CD4-positive, alpha-beta T cell treated with Interleukin-6 for 4 hours (primary cell): Measurements from ENCODE around the gene NACA2.
"Not testable (repeated sequence)": the region's sequence is repeated elsewhere in the genome, so short reads cannot be mapped to it uniquely, and the experiment has no call there.

ENCODE experiments used
- DNase-seq: peaks from one replicate; pipeline ENCODE4 v3.0.0-alpha.2; 2020; ENCODE audit warnings: mixed read lengths

Gene NACA2

DNA sequence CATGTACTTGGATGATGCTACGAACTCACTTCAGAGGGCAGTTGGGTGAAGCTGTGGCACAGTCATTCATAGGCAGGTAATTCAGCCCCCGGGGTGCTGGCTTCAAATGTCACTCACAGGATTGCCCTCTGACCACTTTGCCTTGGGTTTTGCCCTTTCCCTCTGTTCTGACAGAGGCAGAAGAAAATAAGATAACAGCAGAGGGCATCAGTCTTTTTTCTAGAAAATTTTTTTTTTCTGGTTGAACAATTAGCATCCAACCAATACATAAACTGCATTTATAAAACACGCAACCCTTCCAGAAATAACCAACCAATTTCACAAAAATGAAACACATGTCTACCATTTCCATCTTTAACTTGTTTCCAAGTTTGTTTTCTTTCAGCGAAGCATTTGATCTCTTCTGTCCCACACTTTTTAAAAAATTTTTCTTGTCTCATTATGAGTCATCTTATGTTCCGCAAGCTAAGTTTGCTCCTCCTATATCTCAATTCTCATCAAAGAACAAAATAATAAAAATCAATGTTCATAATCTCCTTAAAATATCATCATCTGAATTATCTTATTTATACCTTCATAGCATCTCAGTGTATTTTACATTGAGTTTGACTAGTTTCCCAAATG lies 15.6 kb downstream of the NACA2 start:
- DNase-seq, result no peak

GRCh38 chr17:61574542-61575351 lies 16.3 kb downstream of the NACA2 start:
- DNase-seq, result no peak

DNA sequence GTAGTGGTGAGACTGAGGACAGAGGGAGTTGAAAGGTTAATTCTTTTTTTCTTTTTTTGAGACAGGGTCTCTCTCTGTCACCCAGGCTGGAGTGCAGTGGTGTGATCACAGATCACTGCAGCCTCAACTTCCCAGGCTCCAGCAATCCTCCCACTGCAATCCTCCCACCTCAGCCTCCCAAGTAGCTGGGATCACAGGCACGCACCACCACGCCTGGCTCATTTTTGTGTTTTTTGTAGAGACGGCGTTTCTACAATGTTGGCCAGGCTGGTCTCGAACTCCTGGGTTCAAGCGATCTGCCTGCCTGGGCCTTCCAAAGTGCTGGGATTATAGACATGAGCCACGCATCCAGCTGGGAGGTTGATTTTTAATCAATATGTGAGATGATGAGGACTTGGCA lies 18.5 kb downstream of the NACA2 start:
- not testable (repeated sequence) for DNase-seq

- no peak for DNase-seq
These were observed 19.4 kb downstream of the NACA2 start for GRCh38 chr17:61571624-61572023.

GRCh38 chr17:61570118-61570517 lies 20.9 kb downstream of the NACA2 start:
- DNase-seq, result no peak

- not testable (repeated sequence) for DNase-seq
These were observed 21.5 kb downstream of the NACA2 start for GRCh38 chr17:61569525-61569924.

- DNase-seq, result no peak
These were observed 22.6 kb downstream of the NACA2 start for GRCh38 chr17:61568219-61569072.

DNA sequence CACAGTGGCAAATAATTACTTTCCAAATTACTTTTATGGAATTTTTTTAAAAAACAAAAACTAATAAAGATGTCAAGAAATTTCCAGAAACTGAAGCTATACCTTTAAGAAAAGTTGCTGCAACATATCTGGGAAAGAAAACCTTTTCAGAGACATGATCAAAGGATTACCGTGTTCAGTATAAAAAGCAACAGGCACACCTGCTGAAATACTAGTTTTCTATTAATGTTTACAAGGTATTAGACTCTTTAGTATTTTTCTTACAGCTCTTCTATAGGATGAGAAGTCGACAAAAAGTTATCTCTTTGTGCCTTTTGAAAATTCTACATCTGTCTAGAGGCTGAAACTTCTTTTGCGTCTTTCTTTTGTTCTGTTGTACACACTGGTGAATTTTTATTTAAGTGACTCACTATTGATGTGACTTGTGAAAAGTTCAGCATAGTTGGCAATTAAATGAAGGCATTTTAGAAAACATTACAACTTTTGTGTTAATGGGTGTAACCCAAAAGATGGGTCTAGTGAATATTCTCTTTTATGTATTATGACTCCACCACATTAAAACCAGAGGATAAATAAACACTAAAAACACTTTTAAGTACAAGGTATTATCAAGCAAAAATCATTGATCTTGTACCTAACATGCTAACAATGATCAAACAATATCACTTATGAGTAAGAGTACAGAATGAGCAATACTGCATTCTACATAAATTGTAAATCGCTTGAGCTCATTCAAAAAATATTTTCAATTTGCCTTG lies 23.8 kb downstream of the NACA2 start:
- DNase-seq, result no peak

DNA sequence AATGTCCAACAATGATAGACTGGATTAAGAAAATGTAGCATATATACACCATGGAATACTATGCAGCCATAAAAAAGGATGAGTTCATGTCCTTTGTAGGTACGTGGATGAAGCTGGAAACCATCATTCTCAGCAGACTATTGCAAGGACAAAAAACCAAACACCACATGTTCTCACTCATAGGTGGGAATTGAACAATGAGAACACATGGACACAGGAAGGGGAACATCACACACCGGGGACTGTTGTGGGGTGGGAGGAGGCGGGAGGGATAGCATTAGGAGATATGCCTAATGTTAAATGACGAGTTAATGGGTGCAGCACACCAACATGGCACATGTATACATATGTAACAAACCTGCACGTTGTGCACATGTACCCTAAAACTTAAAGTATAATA lies 24.6 kb downstream of the NACA2 start:
- not testable (repeated sequence) for DNase-seq

GRCh38 chr17:61565850-61566249 lies 25.2 kb downstream of the NACA2 start:
- not testable (repeated sequence) for DNase-seq

DNA sequence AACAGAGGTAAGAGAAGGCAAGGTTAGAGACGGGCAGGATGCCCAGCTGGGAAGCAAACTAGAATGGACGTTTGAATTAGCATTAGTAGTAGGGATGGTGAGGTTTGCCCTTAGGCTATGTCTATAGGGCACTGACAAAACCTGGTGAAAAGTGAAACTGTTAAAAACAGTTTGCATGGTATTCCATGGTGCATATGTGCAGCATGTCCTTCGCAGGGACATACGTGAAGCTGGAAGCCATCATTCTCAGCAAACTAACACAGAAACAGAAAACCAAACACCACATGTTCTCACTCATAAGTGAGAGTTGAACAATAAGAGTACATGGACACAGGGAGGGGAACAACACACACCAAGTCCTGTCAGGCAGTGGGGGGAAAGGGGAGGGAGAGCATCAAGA lies 25.8 kb downstream of the NACA2 start:
- no peak for DNase-seq

GRCh38 chr17:61562287-61562686 lies 28.7 kb downstream of the NACA2 start:
- no peak for DNase-seq

GRCh38 chr17:61561354-61561753 lies 29.7 kb downstream of the NACA2 start:
- DNase-seq, result no peak

DNA sequence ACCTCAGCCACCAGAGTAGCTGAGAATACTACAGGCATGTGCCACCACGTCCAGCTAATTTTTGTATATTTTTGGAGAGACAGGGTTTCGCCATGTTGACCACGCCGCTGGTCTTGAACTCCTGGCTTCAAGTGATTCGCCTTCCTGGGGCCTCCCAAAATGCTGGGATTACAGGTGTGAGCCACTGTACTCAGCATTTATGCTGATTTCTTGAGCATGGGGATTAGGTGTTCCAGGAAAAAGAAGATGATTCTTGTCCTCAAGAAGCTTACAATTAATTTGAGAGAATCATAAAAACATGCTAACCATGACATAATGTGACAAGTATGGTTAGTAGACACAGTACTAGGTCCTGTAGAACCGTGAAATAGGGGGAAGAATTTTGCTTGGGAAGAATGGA lies 30.9 kb downstream of the NACA2 start:
- DNase-seq, result no peak

- DNase-seq, result no peak
These were observed 34.5 kb downstream of the NACA2 start for GRCh38 chr17:61556224-61557188.

- DNase-seq, result no peak
These were observed 35.9 kb downstream of the NACA2 start for GRCh38 chr17:61555127-61555566.

DNA sequence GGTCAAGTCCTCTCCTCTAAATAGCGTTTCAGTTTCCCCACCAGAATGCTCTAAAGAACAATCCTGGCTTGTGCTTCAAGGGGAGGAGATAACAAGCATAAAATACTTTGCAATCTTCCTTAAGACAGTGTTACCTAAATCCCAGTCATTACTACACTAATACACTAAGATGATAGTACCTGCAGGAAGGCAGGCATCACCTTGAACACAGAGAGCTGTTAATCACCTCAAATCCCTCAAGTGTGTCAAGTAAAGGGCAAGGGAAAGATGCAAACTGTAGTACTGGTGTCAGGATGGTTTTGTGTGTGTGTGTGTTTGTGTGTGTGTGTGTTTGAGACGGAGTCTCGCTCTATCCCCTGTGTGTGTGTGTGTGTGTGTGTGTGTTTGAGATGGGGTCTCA lies 36.8 kb downstream of the NACA2 start:
- no peak for DNase-seq

- DNase-seq, result not testable (repeated sequence)
These were observed 38.5 kb downstream of the NACA2 start for GRCh38 chr17:61552560-61552959.

DNA sequence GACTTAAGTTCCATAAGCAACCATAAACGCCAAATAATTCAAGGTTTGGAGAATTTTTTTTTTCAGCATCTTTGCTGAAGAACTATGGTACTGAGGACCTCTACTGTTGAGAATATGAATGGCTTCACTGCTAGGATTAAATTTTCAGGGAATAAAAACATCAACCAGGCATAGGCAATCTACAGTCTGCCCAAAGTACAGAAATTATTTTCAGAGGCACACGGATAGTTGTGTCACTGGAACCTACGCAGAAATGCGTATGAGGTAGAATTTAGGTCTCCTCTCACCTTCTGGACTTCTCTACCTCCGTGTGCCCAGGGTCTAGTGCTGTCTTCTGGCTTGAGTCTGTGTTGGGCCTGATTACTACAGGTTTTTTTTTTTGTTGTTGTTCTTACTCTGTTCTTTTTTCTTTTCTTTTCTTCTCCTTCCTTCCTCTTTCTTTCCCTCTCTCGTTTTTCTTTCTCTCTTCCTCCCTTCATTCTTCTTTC lies 39.7 kb downstream of the NACA2 start:
- DNase-seq, result no peak

- DNase-seq, result no peak
These were observed 43.9 kb downstream of the NACA2 start for GRCh38 chr17:61547113-61547512.

GRCh38 chr17:61545335-61545938 lies 45.6 kb downstream of the NACA2 start:
- no peak for DNase-seq
